Measurements from ENCODE around the gene LIPC.

Gene LIPC

GRCh38 chr15:58438111-58438510 is 6.3 kb downstream of the LIPC start:
- no peak for DNase-seq
- H3K9me3 ChIP-seq (ENCODE audit: insufficient read depth, low read length, severe bottlenecking): no peaks in the 10 kb centered on the region

GRCh38 chr15:58438956-58439355 is 7.2 kb downstream of the LIPC start:
- peak; percentile 60 for TF ChIP-seq CTCF (IDR thresholded peaks at IDR 0.05; ENCODE audit: borderline replicate concordance, extremely low read depth, low read length, poor library complexity, severe bottlenecking)
- TF ChIP-seq EZH2 (IDR thresholded peaks at IDR 0.05; ENCODE audit: borderline replicate concordance, low read depth, low read length, severe bottlenecking): no peak
- Histone ChIP-seq H3K79me2 (ENCODE audit: insufficient read depth, low read length) (no peaks in the 10 kb centered on the region), H2AFZ (ENCODE audit: low read depth, low read length) (no peak overlapping the region), H3K4me2 (ENCODE audit: insufficient read depth, low read length) (no peak overlapping the region), H3K27ac (ENCODE audit: low read length) (no peak overlapping the region; the same call in 1 of the 2 replicates), H3K36me3 (ENCODE audit: insufficient read depth, low read length) (no peaks in the 10 kb centered on the region), H4K20me1 (ENCODE audit: insufficient read depth, low read length) (no peaks in the 10 kb centered on the region), H3K4me1 (ENCODE audit: insufficient read depth, low read length) (no peaks in the 10 kb centered on the region), H3K9ac (ENCODE audit: low read depth, low read length) (no peak overlapping the region), H3K4me3 (ENCODE audit: low read depth in 1 of 2, low read length in 2 of 2) (no peak overlapping the region), H3K9me3 (ENCODE audit: insufficient read depth, low read length, severe bottlenecking) (no peaks in the 10 kb centered on the region), H3K27me3 (ENCODE audit: insufficient read depth, low read length, poor library complexity) (no peaks in the 10 kb centered on the region)
- ATAC-seq (ENCODE audit: insufficient read depth, low read depth) (peak; percentile 85), DNase-seq (peak; percentile 57)

More at GRCh38 chr15:58438111-58438510, 6.3 kb downstream of the LIPC start:
- Histone ChIP-seq H3K4me1 (ENCODE audit: insufficient read depth, low read length) (no peaks in the 10 kb centered on the region), H3K9ac (ENCODE audit: low read depth, low read length) (no peak overlapping the region), H3K27me3 (ENCODE audit: insufficient read depth, low read length, poor library complexity) (no peaks in the 10 kb centered on the region), H3K36me3 (ENCODE audit: insufficient read depth, low read length) (no peaks in the 10 kb centered on the region), H3K79me2 (ENCODE audit: insufficient read depth, low read length) (no peaks in the 10 kb centered on the region), H3K4me2 (ENCODE audit: insufficient read depth, low read length) (no peak overlapping the region), H3K4me3 (ENCODE audit: low read depth in 1 of 2, low read length in 2 of 2) (no peak overlapping the region), H2AFZ (ENCODE audit: low read depth, low read length) (no peak overlapping the region), H4K20me1 (ENCODE audit: insufficient read depth, low read length) (no peaks in the 10 kb centered on the region), H3K27ac (ENCODE audit: low read length) (no peak overlapping the region)
- TF ChIP-seq EZH2 (IDR thresholded peaks at IDR 0.05; ENCODE audit: borderline replicate concordance, low read depth, low read length, severe bottlenecking) (no peak), CTCF (IDR thresholded peaks at IDR 0.05; ENCODE audit: borderline replicate concordance, extremely low read depth, low read length, poor library complexity, severe bottlenecking) (no peak)
- no peak for ATAC-seq (ENCODE audit: insufficient read depth, low read depth)

GRCh38 chr15:58440158-58440910 is 8.5 kb downstream of the LIPC start:
- Histone ChIP-seq H3K79me2 (ENCODE audit: insufficient read depth, low read length) (no peaks in the 10 kb centered on the region), H3K4me3 (ENCODE audit: low read depth in 1 of 2, low read length in 2 of 2) (no peak overlapping the region), H4K20me1 (ENCODE audit: insufficient read depth, low read length) (no peaks in the 10 kb centered on the region), H3K27ac (ENCODE audit: low read length) (no peak overlapping the region), H3K9me3 (ENCODE audit: insufficient read depth, low read length, severe bottlenecking) (no peaks in the 10 kb centered on the region), H3K9ac (ENCODE audit: low read depth, low read length) (no peak overlapping the region), H3K36me3 (ENCODE audit: insufficient read depth, low read length) (no peaks in the 10 kb centered on the region), H3K4me2 (ENCODE audit: insufficient read depth, low read length) (no peak overlapping the region), H3K27me3 (ENCODE audit: insufficient read depth, low read length, poor library complexity) (no peaks in the 10 kb centered on the region), H2AFZ (ENCODE audit: low read depth, low read length) (no peak overlapping the region), H3K4me1 (ENCODE audit: insufficient read depth, low read length) (no peaks in the 10 kb centered on the region)
- ATAC-seq (ENCODE audit: insufficient read depth, low read depth): no peak
- no peak for TF ChIP-seq EZH2 (IDR thresholded peaks at IDR 0.05; ENCODE audit: borderline replicate concordance, low read depth, low read length, severe bottlenecking)
- TF ChIP-seq CTCF (IDR thresholded peaks at IDR 0.05; ENCODE audit: borderline replicate concordance, extremely low read depth, low read length, poor library complexity, severe bottlenecking): no peak
- DNase-seq: no peak

All from DND-41 (cell line).